T follicular helper cell (primary cell): ENCODE measurements around the gene POPDC2.
A peak's percentile ranks its signal among the peaks of the same experiment; 100 is the strongest.
"Not testable (repeated sequence)": the region's sequence is repeated elsewhere in the genome, so short reads cannot be mapped to it uniquely, and the experiment has no call there.

Experiments used
- DNase-seq: peaks from one replicate; pipeline ENCODE4 v3.0.0-alpha.2; 2020; ENCODE audit warnings: low read depth
- total RNA-seq, 2 experiments: gene quantifications; one replicate each; lab custom pipeline; 2026; lab: John Stamatoyannopoulos, UW

The POPDC2 gene
- 0.96 to 1.9 reads per million in 2 experiments for total RNA-seq

- DNase-seq, result no peak
Measured at GRCh38 chr3:119660474-119661440, at the start of gene POPDC2. POPDC2 (minus strand) TSS chr3:119660589; CDS start chr3:119660423, 166 bp downstream.

- DNase-seq, result no peak
Measured at GRCh38 chr3:119703820-119704531, 43.6 kb upstream of the POPDC2 start.

GRCh38 chr3:119702530-119703527 lies 42.4 kb upstream of the POPDC2 start, which contains the start of gene CFAP91:
CFAP91 (plus strand) TSS chr3:119703022; CDS start chr3:119703099, 77 bp downstream.
- DNase-seq, result peak; percentile 73

- DNase-seq, result no peak
Measured at GRCh38 chr3:119700920-119701734, 40.7 kb upstream of the POPDC2 start.

GRCh38 chr3:119700269-119700919 lies 40.0 kb upstream of the POPDC2 start:
- no peak for DNase-seq

GRCh38 chr3:119697394-119697793 lies 37.0 kb upstream of the POPDC2 start:
- DNase-seq, result no peak

- no peak for DNase-seq
Measured at GRCh38 chr3:119695480-119695879, 35.1 kb upstream of the POPDC2 start.

- no peak for DNase-seq
Measured at GRCh38 chr3:119690043-119690656, 29.8 kb upstream of the POPDC2 start.

GRCh38 chr3:119683421-119683820 lies 23.0 kb upstream of the POPDC2 start:
- DNase-seq, result no peak

- DNase-seq, result no peak
Measured at GRCh38 chr3:119681279-119681678, 20.9 kb upstream of the POPDC2 start.

GRCh38 chr3:119679874-119680273 lies 19.5 kb upstream of the POPDC2 start:
- DNase-seq, result no peak

- not testable (repeated sequence) for DNase-seq
Measured at GRCh38 chr3:119678209-119678608, 17.8 kb upstream of the POPDC2 start.

- no peak for DNase-seq
Measured at GRCh38 chr3:119677641-119677934, 17.2 kb upstream of the POPDC2 start.

GRCh38 chr3:119676771-119677640 lies 16.6 kb upstream of the POPDC2 start, which contains the start of gene COX17:
COX17 (minus strand) TSS chr3:119677406; CDS start chr3:119677310, 96 bp downstream.
- peak; percentile 94 for DNase-seq

GRCh38 chr3:119676020-119676419 lies 15.6 kb upstream of the POPDC2 start:
- DNase-seq, result no peak

GRCh38 chr3:119675188-119675874 lies 14.9 kb upstream of the POPDC2 start:
- no peak for DNase-seq

GRCh38 chr3:119673875-119674274 lies 13.5 kb upstream of the POPDC2 start:
- DNase-seq, result no peak

- no peak for DNase-seq
Measured at GRCh38 chr3:119672776-119673175, 12.4 kb upstream of the POPDC2 start.
